HPDE6-E6E7 (cell line): ENCODE data around the gene ATP8A1.

Experiments used
- DNase-seq: peaks from one replicate; pipeline ENCODE4 v3.0.0; 2011; ENCODE audit warnings: missing footprints; ENCODE audit errors: extremely low spot score

Gene ATP8A1

GRCh38 chr4:42570221-42570620 is 86.7 kb downstream of the ATP8A1 start:
- DNase-seq = no peak

- peak; percentile 26 for DNase-seq
Measured at GRCh38 chr4:42568610-42569207, 88.2 kb downstream of the ATP8A1 start.

GRCh38 chr4:42566835-42567234 is 90.1 kb downstream of the ATP8A1 start:
- DNase-seq = no peak

GRCh38 chr4:42562016-42562415 is 94.9 kb downstream of the ATP8A1 start:
- DNase-seq = no peak

GRCh38 chr4:42561031-42561430 is 95.9 kb downstream of the ATP8A1 start:
- DNase-seq = no peak

- no peak for DNase-seq
Measured at GRCh38 chr4:42560467-42560861, 96.4 kb downstream of the ATP8A1 start.

GRCh38 chr4:42558156-42558555 is 98.7 kb downstream of the ATP8A1 start:
- no peak for DNase-seq

GRCh38 chr4:42555828-42556227 is 101.1 kb downstream of the ATP8A1 start:
- no peak for DNase-seq

GRCh38 chr4:42554072-42554471 is 102.8 kb downstream of the ATP8A1 start:
- DNase-seq = no peak

GRCh38 chr4:42549896-42550295 is 107.0 kb downstream of the ATP8A1 start:
- no peak for DNase-seq

- DNase-seq = no peak
Measured at GRCh38 chr4:42547805-42548204, 109.1 kb downstream of the ATP8A1 start.

- DNase-seq = no peak
Measured at GRCh38 chr4:42543762-42544161, 113.1 kb downstream of the ATP8A1 start.

GRCh38 chr4:42543126-42543525 is 113.8 kb downstream of the ATP8A1 start:
- DNase-seq = no peak

GRCh38 chr4:42541647-42542046 is 115.3 kb downstream of the ATP8A1 start:
- no peak for DNase-seq

- DNase-seq = no peak
Measured at GRCh38 chr4:42533042-42533441, 123.9 kb downstream of the ATP8A1 start.

GRCh38 chr4:42531341-42532030 is 125.4 kb downstream of the ATP8A1 start:
- no peak for DNase-seq

GRCh38 chr4:42523066-42523718 is 133.7 kb downstream of the ATP8A1 start:
- DNase-seq = no peak

GRCh38 chr4:42519803-42520417 is 137.0 kb downstream of the ATP8A1 start:
- DNase-seq = peak; percentile 6

- DNase-seq = no peak
Measured at GRCh38 chr4:42515156-42515884, 141.6 kb downstream of the ATP8A1 start.

- DNase-seq = no peak
Measured at GRCh38 chr4:42513748-42514492, 143.0 kb downstream of the ATP8A1 start.

- DNase-seq = no peak
Measured at GRCh38 chr4:42512226-42512625, 144.7 kb downstream of the ATP8A1 start.
